ENCODE data around the gene STPG3. TPM values are rescaled to one million over a fixed set of nuclear protein-coding genes. Genes with fewer than 3 reads are reported as not detected.
A peak's percentile ranks its signal among the peaks of the same experiment; 100 is the strongest.

STPG3 gene
- total and polyA plus RNA-seq, 2 of the 13 experiments (the other 11 are each of a cell fraction or from before 2014, with no cell fraction given), result not detected

DNA sequence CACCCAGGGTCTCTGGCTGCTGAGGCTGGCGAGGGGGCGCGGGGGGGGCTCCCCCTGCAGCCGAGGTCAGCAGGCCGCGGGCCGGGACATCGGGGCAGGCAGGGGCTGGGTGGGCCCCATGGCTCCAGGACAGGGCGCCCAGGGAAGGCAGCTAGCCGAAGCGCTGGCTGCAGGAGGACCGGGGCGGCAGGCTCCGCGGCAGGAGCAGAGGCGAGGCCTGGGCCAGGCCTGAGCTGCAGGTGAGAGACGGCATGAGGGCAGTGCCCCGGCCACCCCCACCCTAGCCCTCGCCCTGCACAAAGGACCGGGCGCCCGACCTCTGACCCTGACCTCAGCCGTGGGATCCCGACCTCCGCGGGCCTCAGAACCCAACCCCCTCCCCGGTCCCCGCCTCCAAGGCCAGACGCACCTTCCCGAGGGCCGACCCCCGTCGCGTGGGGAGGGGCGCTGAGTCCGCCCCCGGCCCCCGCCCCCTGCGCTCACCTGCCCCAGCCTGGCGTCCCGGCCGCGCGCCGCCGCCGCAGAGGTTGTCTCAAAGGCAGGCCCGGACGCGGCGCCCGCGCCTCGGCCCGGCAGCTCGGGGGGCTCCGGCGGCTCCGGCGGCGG lies 29.5 kb upstream of the STPG3 start (continued):
- TF ChIP-seq MATR3 (CRISPR knock-in tag; IDR thresholded peaks at IDR 0.05), result no peak
- TF ChIP-seq, protein P1, sequence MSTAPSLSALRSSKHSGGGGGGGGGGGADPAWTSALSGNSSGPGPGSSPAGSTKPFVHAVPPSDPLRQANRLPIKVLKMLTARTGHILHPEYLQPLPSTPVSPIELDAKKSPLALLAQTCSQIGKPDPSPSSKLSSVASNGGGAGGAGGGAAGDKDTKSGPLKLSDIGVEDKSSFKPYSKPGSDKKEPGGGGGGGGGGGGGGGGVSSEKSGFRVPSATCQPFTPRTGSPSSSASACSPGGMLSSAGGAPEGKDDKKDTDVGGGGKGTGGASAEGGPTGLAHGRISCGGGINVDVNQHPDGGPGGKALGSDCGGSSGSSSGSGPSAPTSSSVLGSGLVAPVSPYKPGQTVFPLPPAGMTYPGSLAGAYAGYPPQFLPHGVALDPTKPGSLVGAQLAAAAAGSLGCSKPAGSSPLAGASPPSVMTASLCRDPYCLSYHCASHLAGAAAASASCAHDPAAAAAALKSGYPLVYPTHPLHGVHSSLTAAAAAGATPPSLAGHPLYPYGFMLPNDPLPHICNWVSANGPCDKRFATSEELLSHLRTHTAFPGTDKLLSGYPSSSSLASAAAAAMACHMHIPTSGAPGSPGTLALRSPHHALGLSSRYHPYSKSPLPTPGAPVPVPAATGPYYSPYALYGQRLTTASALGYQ (CRISPR knock-in tag; IDR thresholded peaks at IDR 0.05), result no peak
- no peak for TF ChIP-seq ZNF616 (CRISPR knock-in tag; IDR thresholded peaks at IDR 0.05; ENCODE audit: low read depth)
- TF ChIP-seq, protein P2, sequence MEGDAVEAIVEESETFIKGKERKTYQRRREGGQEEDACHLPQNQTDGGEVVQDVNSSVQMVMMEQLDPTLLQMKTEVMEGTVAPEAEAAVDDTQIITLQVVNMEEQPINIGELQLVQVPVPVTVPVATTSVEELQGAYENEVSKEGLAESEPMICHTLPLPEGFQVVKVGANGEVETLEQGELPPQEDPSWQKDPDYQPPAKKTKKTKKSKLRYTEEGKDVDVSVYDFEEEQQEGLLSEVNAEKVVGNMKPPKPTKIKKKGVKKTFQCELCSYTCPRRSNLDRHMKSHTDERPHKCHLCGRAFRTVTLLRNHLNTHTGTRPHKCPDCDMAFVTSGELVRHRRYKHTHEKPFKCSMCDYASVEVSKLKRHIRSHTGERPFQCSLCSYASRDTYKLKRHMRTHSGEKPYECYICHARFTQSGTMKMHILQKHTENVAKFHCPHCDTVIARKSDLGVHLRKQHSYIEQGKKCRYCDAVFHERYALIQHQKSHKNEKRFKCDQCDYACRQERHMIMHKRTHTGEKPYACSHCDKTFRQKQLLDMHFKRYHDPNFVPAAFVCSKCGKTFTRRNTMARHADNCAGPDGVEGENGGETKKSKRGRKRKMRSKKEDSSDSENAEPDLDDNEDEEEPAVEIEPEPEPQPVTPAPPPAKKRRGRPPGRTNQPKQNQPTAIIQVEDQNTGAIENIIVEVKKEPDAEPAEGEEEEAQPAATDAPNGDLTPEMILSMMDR (CRISPR knock-in tag; IDR thresholded peaks at IDR 0.05), result no peak
- no peak for TF ChIP-seq ATAD3A (CRISPR knock-in tag; IDR thresholded peaks at IDR 0.05)
- TF ChIP-seq, protein P3, sequence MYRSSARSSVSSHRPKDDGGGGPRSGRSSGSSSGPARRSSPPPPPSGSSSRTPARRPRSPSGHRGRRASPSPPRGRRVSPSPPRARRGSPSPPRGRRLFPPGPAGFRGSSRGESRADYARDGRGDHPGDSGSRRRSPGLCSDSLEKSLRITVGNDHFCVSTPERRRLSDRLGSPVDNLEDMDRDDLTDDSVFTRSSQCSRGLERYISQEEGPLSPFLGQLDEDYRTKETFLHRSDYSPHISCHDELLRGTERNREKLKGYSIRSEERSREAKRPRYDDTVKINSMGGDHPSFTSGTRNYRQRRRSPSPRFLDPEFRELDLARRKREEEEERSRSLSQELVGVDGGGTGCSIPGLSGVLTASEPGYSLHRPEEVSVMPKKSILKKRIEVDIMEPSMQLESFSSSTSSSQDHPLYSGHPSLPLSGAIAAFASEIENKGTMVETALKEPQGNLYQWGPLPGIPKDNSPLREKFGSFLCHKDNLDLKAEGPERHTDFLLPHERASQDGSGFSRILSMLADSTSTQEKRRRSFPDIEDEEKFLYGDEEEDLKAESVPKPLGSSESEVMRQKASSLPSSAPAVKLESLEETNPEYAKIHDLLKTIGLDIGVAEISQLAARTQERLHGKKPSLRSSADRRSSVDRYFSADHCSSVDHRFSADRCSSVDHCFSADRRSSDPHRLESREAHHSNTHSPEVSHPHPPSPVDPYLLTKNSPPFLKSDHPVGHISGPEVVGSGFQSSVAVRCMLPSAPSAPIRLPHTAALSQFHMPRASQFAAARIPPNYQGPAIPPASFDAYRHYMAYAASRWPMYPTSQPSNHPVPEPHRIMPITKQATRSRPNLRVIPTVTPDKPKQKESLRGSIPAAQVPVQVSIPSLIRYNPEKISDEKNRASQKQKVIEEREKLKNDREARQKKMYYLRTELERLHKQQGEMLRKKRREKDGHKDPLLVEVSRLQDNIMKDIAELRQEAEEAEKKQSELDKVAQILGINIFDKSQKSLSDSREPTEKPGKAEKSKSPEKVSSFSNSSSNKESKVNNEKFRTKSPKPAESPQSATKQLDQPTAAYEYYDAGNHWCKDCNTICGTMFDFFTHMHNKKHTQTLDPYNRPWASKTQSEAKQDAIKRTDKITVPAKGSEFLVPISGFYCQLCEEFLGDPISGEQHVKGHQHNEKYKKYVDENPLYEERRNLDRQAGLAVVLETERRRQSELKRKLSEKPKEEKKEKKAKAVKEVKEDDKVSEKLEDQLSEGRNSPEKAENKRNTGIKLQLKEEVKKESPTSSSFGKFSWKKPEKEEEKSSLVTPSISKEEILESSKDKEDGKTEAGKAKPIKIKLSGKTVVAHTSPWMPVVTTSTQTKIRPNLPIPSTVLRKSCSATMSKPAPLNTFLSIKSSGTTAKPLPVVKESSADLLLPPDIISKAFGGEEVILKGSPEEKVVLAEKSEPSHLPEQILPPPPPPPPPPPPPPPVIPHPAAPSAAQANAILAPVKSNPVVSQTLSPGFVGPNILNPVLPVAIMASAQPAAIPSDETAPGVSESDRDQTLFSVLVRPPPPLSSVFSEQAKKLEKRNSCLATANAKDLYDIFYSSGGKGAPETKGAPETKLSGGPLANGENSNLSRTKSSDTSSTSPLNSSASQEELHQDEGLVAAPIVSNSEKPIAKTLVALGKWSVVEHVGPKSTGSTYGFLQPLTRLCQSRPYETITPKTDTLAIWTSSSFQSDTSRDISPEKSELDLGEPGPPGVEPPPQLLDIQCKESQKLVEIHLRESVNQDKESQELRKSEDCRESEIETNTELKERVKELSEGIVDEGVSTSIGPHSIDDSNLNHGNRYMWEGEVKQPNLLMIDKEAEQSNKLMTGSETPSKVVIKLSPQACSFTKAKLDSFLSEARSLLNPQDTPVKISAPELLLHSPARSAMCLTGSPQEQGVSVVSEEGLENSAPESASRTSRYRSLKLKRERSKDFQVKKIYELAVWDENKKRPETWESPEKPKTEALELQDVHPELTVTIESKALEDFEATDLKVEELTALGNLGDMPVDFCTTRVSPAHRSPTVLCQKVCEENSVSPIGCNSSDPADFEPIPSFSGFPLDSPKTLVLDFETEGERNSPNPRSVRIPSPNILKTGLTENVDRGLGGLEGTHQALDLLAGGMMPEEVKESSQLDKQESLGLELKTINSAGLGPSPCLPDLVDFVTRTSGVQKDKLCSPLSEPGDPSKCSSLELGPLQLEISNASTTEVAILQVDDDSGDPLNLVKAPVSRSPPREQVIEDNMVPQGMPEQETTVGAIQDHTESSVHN (CRISPR knock-in tag; IDR thresholded peaks at IDR 0.05), result no peak
- no peak for TF ChIP-seq ZNF777 (CRISPR knock-in tag; IDR thresholded peaks at IDR 0.05)
- TF ChIP-seq, protein P4, sequence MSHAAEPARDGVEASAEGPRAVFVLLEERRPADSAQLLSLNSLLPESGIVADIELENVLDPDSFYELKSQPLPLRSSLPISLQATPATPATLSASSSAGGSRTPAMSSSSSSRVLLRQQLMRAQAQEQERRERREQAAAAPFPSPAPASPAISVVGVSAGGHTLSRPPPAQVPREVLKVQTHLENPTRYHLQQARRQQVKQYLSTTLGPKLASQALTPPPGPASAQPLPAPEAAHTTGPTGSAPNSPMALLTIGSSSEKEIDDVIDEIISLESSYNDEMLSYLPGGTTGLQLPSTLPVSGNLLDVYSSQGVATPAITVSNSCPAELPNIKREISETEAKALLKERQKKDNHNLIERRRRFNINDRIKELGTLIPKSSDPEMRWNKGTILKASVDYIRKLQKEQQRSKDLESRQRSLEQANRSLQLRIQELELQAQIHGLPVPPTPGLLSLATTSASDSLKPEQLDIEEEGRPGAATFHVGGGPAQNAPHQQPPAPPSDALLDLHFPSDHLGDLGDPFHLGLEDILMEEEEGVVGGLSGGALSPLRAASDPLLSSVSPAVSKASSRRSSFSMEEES (CRISPR knock-in tag; IDR thresholded peaks at IDR 0.05), result no peak
- TF ChIP-seq ESRRA (CRISPR knock-in tag; IDR thresholded peaks at IDR 0.05; ENCODE audit: low read depth), result peak; percentile 84
- TF ChIP-seq, protein P5, sequence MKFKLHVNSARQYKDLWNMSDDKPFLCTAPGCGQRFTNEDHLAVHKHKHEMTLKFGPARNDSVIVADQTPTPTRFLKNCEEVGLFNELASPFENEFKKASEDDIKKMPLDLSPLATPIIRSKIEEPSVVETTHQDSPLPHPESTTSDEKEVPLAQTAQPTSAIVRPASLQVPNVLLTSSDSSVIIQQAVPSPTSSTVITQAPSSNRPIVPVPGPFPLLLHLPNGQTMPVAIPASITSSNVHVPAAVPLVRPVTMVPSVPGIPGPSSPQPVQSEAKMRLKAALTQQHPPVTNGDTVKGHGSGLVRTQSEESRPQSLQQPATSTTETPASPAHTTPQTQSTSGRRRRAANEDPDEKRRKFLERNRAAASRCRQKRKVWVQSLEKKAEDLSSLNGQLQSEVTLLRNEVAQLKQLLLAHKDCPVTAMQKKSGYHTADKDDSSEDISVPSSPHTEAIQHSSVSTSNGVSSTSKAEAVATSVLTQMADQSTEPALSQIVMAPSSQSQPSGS (CRISPR knock-in tag; IDR thresholded peaks at IDR 0.05), result no peak
- 0 out of 2 replicates have a peak, but pooled peaks have one; percentile 25 for TF ChIP-seq PHF8 (CRISPR knock-in tag; IDR thresholded peaks at IDR 0.05)
- TF ChIP-seq TEAD2 (CRISPR knock-in tag; IDR thresholded peaks at IDR 0.05), result no peak

All from HepG2 (cell line).